Erythroblast (primary cell): Measurements from ENCODE around the gene FBXO38.

Experiments
- DNase-seq, 2 experiments: peaks; one replicate each; lab custom pipeline; 2025; lab: John Stamatoyannopoulos, UW
- GATA1 ChIP-seq: IDR thresholded peaks from 2 replicates; pipeline ENCODE4 v1.6.1; 2011; ENCODE audit warnings: low read depth, mild to moderate bottlenecking, control low read depth, low read length, moderate library complexity
- POLR2A ChIP-seq: IDR thresholded peaks from 2 replicates; pipeline ENCODE4 v1.6.1; 2011; ENCODE audit warnings: mild to moderate bottlenecking, low read length

Gene FBXO38, protein sequence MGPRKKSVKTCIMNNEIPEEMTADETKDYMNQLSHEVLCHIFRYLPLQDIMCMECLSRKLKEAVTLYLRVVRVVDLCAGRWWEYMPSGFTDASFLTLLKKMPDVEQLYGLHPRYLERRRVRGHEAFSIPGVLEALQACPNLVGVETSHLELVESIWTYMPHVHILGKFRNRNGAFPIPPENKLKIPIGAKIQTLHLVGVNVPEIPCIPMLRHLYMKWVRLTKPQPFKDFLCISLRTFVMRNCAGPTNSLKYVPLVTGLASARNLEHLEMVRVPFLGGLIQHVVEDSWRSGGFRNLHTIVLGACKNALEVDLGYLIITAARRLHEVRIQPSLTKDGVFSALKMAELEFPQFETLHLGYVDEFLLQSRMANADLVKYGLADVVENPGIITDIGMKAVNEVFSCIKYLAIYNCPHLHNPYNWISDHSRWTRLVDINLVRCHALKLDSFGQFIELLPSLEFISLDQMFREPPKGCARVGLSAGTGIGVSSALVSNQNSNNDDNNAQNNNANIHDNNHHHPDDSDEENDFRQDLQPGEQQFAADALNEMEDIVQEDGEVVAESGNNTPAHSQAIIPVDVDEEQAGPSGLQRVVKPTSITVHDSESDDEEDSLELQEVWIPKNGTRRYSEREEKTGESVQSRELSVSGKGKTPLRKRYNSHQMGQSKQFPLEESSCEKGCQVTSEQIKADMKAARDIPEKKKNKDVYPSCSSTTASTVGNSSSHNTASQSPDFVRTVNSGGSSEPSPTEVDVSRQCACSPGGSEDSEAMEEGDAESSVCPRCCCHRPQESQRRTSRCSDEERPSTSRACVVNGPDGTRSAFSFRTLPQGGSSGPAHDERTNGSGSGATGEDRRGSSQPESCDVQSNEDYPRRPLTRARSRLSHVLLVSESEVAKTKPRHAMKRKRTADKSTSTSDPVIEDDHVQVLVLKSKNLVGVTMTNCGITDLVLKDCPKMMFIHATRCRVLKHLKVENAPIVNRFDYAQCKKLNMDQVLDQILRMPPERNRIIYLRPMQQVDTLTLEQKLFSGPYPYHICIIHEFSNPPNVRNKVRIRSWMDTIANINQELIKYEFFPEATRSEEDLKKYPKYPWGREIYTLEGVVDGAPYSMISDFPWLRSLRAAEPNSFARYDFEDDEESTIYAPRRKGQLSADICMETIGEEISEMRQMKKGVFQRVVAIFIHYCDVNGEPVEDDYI

DNA sequence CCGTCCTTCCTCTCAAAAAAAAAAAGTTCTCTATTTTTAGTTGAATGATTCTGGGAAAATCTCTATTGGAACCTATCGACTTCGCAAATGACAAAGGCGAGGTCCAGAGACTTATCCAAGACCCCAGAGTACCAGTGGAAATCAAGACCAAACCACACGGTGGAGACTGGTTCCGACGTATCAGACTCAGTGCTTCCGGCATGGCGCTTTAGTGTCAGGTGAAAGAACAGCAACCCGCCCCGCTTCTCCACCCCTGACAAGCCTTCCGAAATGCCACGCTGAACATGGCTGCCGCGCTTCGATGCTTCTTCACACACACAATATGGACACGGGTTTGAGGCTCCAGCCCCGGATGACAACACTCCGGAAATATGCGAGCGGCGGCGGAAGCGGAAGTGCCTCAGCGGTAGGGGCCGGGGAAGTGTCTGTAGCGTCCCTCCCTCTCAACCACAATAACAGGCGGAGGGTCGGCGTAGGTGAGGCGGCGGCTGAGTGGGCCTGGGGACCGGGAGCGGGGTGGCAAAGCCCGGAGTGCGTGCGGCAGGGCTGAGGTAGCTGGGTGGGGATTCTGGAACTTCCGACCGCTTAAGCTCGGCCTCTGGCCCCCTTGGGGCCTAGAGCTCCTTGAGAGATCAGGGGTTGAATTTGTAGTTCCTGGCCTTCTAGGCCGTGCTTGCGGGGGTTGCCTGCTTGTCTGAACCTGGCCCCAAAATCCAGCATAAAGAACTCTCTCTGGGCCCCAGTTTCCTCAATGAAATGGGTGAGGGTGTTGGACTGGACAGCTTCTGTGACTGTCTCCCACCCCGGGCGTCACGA lies at the start of gene FBXO38:
Gene FBXO38, plus strand, starts transcription at position 395 of the 816 bp plus-strand sequence. CDS start 10,819 bp downstream, outside the sequence.
- peak; percentile 97 for DNase-seq
- TF ChIP-seq GATA1 (no peak), POLR2A (peak; percentile 89)

DNA sequence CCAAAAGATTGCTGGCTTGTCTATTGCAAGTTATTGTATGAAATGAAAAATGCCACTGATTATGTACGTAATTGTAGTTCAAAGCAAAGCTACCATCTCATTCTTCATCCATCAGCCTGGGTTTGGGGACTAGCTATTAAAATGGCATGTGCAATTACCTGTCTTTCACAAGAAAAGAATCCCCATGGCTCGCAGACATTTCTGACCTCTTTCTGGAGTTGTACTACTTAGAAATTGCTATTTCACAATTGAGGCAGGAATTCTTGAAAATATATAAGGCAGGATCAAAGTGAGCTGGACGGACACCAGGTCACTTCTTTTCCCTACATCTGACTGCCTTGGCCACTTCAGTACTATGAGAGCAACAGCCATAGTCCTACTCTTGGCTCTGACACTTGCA lies 48.5 kb upstream of the FBXO38 start, which contains the start of gene SPINK9:
Gene SPINK9, plus strand, starts transcription at position 301 of the 400 bp plus-strand sequence. Its CDS starts 55 bp downstream, at position 356.
- TF ChIP-seq GATA1, result no peak
- no peak for TF ChIP-seq POLR2A
- no peak for DNase-seq

DNA sequence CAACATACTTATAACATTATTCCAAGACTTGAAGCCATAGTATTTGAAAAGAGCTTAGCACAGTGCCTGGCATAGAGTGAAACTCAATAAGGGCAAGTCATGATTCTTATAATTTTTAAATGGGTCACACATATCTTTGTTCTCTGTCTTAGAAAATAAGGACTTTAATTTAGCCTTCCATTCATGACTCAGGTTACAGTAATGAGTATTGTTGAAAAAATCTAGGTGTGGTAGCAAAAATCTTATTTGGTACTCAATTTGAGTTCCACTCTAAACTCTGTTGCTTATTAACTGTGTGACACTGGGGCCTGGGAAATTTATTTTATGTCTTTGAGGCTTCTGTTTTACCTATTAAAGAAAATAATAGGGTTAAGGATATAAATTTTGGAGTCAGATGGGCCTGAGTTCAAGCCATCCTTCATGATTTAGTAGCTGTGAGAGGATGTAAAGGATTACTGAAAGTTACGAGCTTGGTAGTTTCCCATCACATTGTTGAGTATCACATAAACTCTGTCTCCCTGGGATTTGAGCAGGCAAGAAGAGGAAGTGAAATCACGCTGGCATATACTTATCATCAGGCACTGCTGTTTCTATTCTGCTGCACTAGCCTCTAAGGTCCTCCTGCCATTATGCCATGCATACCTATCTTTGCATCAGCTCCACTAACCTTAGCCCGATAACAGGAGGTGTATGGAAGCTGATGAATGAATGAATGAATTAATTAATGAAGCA lies 46.9 kb upstream of the FBXO38 start:
- no peak for TF ChIP-seq GATA1
- TF ChIP-seq POLR2A, result no peak
- no peak for DNase-seq

DNA sequence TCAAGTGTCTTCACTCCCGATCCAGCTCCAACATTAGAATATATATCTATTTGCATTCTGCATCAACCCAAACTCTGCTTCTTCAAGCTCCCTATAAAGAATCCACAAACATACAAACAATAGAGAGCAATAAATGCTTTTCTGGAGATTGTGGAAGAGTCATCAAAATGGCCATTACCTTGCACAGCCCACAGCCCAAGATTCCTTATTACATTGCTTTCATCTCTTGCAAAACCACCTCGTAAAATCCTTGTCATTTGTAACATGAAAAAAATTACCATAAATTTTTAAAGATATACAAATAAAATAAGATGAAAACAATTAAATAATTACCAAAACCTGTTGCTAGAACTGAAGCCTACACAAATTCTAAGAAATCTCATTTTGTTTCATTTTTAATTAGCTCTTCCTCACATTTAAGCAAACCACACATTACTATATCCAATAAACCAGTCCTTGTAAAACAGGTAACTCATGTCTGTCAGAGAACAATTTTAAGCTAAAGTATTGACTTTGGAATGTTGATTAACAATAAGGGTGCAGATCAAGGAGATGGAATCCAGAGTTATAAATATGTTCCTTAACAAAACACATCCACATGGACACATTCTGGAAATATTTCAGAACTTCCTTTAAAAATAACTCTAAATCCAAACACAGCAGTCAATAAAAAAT lies 41.2 kb upstream of the FBXO38 start:
- TF ChIP-seq GATA1, result no peak
- TF ChIP-seq POLR2A, result no peak
- DNase-seq, result no peak

DNA sequence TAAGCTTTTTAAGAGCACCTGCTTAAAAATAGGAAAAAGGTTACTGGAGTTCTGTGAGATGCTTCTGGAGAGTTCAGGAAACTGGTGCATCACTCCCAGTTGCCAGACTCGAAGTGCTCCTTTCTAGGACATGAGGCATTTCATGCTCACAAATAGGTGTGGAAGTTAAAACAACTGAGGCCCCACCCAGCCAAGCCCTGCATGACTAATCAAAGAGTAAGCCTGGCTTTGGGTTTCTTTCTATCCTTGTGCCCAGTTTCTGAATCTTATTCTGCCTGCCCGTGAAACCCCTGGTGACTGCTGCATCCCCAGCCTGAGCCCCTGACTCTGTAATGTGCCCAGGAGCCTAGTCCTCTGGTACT lies 40.7 kb upstream of the FBXO38 start:
- peak; percentile 30 to 36 for DNase-seq
- TF ChIP-seq GATA1 (no peak), POLR2A (no peak)

DNA sequence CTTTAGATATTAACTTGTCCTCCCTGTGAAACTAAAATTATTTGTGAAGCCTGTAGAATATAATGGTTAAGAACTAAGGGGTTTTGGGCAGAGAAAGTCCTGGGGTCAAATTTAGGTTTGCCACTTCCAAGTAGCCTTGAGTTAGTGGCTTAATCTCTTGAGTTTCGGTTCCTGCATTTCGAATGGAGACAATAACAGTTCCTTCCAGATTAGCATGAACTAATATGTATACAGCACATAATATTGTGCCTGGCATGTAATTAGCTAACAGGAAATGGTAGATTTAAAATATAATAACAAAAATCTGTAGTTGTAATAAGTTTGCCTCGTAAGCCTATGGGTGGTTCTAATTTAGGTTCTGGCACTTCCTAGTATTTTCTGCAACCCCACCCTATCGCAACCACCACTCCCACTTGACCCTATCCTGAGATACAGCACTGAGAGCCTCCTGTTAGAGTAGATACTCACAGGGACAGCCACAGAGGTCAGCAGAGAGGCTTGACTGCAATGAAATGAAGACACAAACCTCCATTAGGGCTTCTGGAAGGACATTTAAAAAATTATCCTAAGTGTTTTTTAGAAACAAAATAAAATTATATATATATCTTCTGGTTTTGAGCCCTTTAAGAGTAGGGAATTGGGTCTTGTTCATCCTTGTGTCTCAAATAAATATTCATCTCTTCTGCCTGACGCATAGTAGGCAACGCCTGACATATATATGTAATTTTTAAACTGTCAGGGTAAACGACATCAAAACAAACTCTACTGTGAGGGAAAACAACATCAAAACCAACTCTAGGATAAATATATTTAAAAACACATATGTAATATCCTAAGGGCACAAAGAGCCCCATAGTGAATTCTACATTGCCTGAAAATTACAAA lies 39.9 kb upstream of the FBXO38 start:
- TF ChIP-seq POLR2A, result no peak
- no peak for TF ChIP-seq GATA1

DNA sequence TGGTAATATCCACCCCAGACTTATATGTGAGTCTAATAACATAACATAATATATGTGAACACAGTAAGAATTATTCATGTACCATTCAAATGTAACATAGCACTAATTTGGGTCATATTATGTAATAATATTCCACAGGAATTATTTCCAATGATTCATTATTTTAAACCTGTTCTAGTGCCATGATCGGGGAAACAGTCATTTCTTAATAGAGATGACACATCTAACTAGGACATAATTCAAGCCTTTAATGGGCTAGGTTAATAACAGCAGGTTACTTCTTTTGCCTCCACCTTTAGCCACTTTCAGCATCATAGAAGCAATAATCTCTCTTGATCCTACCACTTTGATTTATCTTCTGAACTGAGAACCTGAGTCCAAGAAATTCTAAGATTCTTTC lies 36.1 kb upstream of the FBXO38 start:
- DNase-seq, result no peak
- no peak for TF ChIP-seq POLR2A
- TF ChIP-seq GATA1, result no peak

More for the DNA sequence above, 39.9 kb upstream of the FBXO38 start:
- DNase-seq, result peak; percentile 69 to 86

DNA sequence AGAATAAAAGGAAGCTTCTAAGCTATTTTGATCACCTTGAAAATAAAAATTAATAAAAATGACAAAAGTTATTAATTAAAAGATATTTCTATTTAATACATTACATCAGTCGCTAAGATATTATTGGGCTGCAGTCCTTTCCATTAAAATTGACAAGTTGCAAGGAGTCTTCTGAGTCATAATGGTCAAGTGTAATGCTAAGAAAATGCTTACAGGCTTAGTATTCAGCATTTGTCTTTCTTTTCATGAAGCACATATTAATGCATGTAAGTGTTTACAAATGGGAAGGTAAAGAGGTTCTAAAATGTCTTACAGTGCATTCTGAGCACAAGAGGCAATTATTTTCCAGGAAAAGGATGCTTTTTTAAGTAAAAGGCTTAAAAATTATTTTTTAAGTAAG lies 31.1 kb upstream of the FBXO38 start:
- TF ChIP-seq POLR2A (no peak), GATA1 (no peak)
- DNase-seq, result no peak

DNA sequence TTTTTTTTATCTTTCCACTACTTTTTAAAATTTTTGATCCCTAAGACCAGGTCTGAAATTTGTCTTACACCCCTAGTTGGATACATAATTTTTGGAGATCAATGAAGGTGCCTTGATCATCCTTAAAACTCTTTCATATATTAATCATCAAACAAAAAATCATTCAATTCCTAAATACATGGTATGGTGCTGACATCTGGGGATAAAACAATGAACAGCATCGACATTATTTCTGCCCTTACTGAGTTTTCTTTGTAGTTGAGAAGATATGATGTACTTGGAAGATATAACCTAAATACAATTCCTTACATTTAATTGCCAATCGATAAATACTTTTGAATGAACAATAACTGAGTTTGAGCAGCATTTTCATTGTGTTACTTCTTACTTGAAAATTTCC lies 30.1 kb upstream of the FBXO38 start:
- no peak for TF ChIP-seq POLR2A
- no peak for TF ChIP-seq GATA1
- peak in 1 of 2 experiments; percentile 27 for DNase-seq

DNA sequence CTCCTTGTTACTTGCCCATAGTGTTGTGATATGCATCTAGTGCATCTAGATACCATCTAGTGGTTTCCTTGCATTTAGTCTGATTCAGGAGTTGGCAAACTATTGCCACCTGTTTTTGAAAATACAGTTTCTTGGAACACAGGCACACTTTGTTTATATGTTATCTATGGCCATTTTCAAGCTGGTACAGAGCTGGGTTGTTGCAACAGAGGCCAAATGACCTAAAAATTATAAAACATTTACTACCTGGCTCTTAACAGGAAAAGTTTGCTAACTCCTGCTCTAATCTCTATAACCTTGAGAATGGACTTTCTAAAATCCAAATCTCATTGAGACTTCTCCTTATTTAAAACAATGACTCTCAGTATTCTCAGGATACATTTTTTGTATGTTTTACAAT lies 19.4 kb upstream of the FBXO38 start:
- TF ChIP-seq POLR2A, result no peak
- no peak for DNase-seq

DNA sequence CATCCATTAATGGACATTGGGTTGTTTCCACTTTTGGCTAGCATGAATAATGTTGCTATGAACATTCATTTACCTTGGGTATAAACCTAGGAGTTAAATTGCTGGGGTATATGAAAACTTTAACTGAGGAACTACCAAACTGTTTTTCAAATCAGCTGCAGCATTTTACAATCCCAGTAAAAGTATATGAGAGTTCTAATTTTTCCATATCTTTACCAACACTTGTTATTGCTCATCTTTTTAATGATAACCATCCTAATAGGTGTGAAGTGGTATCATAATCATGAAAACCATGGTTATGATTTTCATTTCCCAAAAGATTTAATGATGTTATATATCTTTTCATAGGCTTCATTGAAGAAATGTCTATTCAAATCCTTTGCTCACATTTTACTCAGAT lies 15.5 kb upstream of the FBXO38 start:
- no peak for TF ChIP-seq GATA1
- TF ChIP-seq POLR2A, result no peak
- no peak for DNase-seq
